ENCODE results near the gene CELA3B. TPM values are rescaled to one million over a fixed set of nuclear protein-coding genes. Genes with fewer than 3 reads are reported as not detected.
"Not testable (repeated sequence)": the region's sequence is repeated elsewhere in the genome, so short reads cannot be mapped to it uniquely, and the experiment has no call there.

Gene CELA3B
- total and polyA plus RNA-seq, 4 donors, result 1.0 to 7.5 (median 2.1) TPM

DNA sequence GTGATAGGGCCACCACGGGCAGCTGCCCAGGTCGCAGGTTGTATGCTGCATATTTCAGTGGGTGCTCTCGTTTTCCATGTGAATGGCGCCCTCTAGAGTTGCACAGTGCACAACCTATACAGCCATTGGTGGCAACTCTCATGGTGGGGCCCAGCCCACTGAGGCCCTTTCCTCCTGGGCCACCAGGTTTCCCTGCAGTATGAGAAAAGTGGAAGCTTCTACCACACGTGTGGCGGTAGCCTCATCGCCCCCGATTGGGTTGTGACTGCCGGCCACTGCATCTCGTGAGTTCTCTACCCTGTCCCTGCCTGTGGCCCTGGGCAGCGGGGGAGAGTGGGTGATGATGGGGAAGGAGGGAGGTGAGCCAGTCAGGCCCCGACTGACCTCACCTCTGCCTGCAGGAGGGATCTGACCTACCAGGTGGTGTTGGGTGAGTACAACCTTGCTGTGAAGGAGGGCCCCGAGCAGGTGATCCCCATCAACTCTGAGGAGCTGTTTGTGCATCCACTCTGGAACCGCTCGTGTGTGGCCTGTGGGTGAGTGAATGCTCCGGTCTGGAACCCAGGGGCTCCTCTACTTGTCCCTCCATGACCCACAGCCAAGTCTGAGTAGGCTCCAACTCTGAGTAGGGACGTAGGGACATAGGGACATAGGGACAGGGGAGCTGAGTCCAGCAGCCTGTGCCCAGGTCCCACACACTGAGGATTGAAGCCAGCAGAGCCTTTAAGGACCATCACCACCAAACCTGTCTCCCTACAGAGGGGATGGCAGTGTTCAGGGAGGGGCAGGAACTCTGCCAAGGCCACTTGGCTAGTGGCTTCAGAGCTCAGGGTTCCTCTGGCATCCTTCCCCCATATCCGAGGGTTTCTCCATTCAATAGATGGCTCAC is 28.7 kb downstream of the CELA3B start:
- H3K36me3 ChIP-seq (ENCODE audit: control insufficient read depth in 1 of 2, insufficient read depth in 2 of 2, low read length in 1 of 2); H3K4me1 ChIP-seq (ENCODE audit: control insufficient read depth in 1 of 2, insufficient read depth in 2 of 2, low read length in 2 of 2); H3K27ac ChIP-seq (ENCODE audit: low read depth in 1 of 2, low read length in 2 of 2); H3K4me3 ChIP-seq (ENCODE audit: low read length in 2 of 2); H3K27me3 ChIP-seq (ENCODE audit: control insufficient read depth in 1 of 2, insufficient read depth in 2 of 2, low read length in 1 of 2); intact Hi-C loops (cut with DNase I); H3K9me3 ChIP-seq (ENCODE audit: control insufficient read depth, low read length): not testable (repeated sequence)
- DNase-seq, result peak in 1 of 2 donors; percentile 54
- WGBS, 2 donors, result 67 to 69% methylated on average over 18 of the region's 18 CpGs
- ATAC-seq (ENCODE audit: low FRiP score), result peak; percentile 78

- H3K27me3 ChIP-seq (ENCODE audit: control insufficient read depth in 1 of 2, insufficient read depth in 2 of 2, low read length in 1 of 2); H3K36me3 ChIP-seq (ENCODE audit: control insufficient read depth in 1 of 2, insufficient read depth in 2 of 2, low read length in 1 of 2); H3K4me3 ChIP-seq (ENCODE audit: low read length in 2 of 2); H3K9me3 ChIP-seq (ENCODE audit: control insufficient read depth, low read length); H3K27ac ChIP-seq (ENCODE audit: low read depth in 1 of 2, low read length in 2 of 2); ATAC-seq (ENCODE audit: low FRiP score); H3K4me1 ChIP-seq (ENCODE audit: control insufficient read depth in 1 of 2, insufficient read depth in 2 of 2, low read length in 2 of 2); intact Hi-C loops (cut with DNase I): not testable (repeated sequence)
- peak in 1 of 2 donors; percentile 10 for DNase-seq
- 81 to 86% methylated on average over 13 of the region's 13 CpGs for WGBS, 2 donors
Measured at GRCh38 chr1:22006736-22007135, 29.9 kb downstream of the CELA3B start.

GRCh38 chr1:22007262-22007661 is 30.4 kb downstream of the CELA3B start:
- ATAC-seq (ENCODE audit: low FRiP score); H3K27ac ChIP-seq (ENCODE audit: low read depth in 1 of 2, low read length in 2 of 2); intact Hi-C loops (cut with DNase I); H3K27me3 ChIP-seq (ENCODE audit: control insufficient read depth in 1 of 2, insufficient read depth in 2 of 2, low read length in 1 of 2); H3K9me3 ChIP-seq (ENCODE audit: control insufficient read depth, low read length); H3K4me1 ChIP-seq (ENCODE audit: control insufficient read depth in 1 of 2, insufficient read depth in 2 of 2, low read length in 2 of 2); H3K36me3 ChIP-seq (ENCODE audit: control insufficient read depth in 1 of 2, insufficient read depth in 2 of 2, low read length in 1 of 2); H3K4me3 ChIP-seq (ENCODE audit: low read length in 2 of 2): not testable (repeated sequence)
- peak in 1 of 2 donors; percentile 5 for DNase-seq
- WGBS, 2 donors, result 87 to 92% methylated on average over 9 of the region's 10 CpGs

DNA sequence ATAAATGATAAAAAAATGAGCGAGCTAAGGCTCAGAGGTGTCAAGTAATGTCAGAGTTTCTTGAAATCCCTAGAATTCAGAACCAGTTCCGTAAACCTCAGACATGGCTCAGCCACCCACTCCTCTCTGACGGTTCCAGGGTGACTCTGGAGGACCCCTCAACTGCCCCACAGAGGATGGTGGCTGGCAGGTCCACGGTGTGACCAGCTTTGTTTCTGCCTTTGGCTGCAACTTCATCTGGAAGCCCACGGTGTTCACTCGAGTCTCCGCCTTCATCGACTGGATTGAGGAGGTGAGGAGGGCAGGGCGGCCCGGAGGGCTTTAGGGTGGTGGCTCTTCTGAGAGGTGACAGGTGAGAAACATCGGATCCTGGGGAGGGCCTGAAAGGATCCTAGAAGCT is 32.7 kb downstream of the CELA3B start:
- H3K27ac ChIP-seq (ENCODE audit: low read depth in 1 of 2, low read length in 2 of 2); H3K4me1 ChIP-seq (ENCODE audit: control insufficient read depth in 1 of 2, insufficient read depth in 2 of 2, low read length in 2 of 2); H3K4me3 ChIP-seq (ENCODE audit: low read length in 2 of 2); H3K9me3 ChIP-seq (ENCODE audit: control insufficient read depth, low read length); H3K27me3 ChIP-seq (ENCODE audit: control insufficient read depth in 1 of 2, insufficient read depth in 2 of 2, low read length in 1 of 2); intact Hi-C loops (cut with DNase I); H3K36me3 ChIP-seq (ENCODE audit: control insufficient read depth in 1 of 2, insufficient read depth in 2 of 2, low read length in 1 of 2); ATAC-seq (ENCODE audit: low FRiP score): not testable (repeated sequence)
- 78 to 79% methylated on average over 10 of the region's 11 CpGs for WGBS, 2 donors
- peak in 1 of 2 donors; percentile 4 for DNase-seq

DNA sequence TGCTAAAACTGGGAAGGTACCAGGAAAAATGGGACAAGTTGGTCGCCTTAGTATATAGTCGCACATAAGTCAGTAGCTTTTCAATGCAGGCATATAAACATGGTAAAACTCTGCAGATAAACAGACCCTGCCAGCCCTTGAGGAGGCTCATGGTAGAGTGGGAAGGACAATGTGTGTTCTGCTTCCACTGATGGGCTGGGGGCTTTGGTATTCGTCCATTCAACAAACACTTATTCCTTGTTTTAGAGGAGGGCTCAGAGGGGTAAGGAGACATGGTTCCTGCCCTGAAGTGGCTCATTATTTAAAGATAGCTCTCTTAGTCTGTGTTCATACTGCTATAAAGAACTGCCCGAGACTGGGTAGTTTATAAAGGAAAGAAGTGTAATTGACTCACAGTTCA is 35.9 kb downstream of the CELA3B start:
- intact Hi-C loops (cut with DNase I); H3K4me1 ChIP-seq (ENCODE audit: control insufficient read depth in 1 of 2, insufficient read depth in 2 of 2, low read length in 2 of 2); H3K9me3 ChIP-seq (ENCODE audit: control insufficient read depth, low read length); ATAC-seq (ENCODE audit: low FRiP score); H3K36me3 ChIP-seq (ENCODE audit: control insufficient read depth in 1 of 2, insufficient read depth in 2 of 2, low read length in 1 of 2); H3K4me3 ChIP-seq (ENCODE audit: low read length in 2 of 2); H3K27ac ChIP-seq (ENCODE audit: low read depth in 1 of 2, low read length in 2 of 2); DNase-seq; H3K27me3 ChIP-seq (ENCODE audit: control insufficient read depth in 1 of 2, insufficient read depth in 2 of 2, low read length in 1 of 2): not testable (repeated sequence)
- WGBS, 2 donors, result 67 to 70% methylated on average over 4 of the region's 4 CpGs

DNA sequence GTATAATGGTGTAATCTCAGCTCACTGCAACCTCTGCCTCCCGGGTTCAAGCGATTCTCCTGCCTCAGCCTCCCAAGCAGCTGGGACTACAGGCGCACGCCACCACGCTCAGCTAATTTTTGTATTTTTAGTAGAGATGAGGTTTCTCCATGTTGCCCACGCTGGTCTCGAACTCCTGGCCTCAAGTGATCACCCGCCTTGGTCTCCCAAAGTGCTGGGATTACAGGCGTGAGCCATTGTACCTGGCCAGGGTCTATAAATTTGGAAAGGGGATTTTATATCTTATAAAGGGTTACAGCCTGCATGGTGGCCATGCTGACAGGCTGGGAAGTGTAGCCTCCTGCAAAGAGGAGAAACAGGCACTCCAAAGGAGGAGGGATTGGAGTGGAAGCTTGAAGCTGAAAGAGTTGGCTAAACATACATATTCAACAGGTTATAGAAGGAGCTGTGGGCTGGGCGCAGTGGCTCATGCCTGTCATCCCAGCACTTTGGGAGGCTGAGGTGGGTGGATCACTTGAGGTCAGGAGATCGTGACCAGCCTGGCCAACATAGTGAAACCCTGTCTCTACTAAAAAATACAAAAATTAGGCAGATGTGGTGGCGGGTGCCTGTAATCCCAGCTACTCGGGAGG is 37.9 kb downstream of the CELA3B start:
- H3K9me3 ChIP-seq (ENCODE audit: control insufficient read depth, low read length); H3K4me3 ChIP-seq (ENCODE audit: low read length in 2 of 2); H3K36me3 ChIP-seq (ENCODE audit: control insufficient read depth in 1 of 2, insufficient read depth in 2 of 2, low read length in 1 of 2); ATAC-seq (ENCODE audit: low FRiP score); H3K27ac ChIP-seq (ENCODE audit: low read depth in 1 of 2, low read length in 2 of 2); intact Hi-C loops (cut with DNase I); H3K27me3 ChIP-seq (ENCODE audit: control insufficient read depth in 1 of 2, insufficient read depth in 2 of 2, low read length in 1 of 2); H3K4me1 ChIP-seq (ENCODE audit: control insufficient read depth in 1 of 2, insufficient read depth in 2 of 2, low read length in 2 of 2): not testable (repeated sequence)
- peak in 1 of 2 donors; percentile 9 for DNase-seq
- whole genome bisulfite sequencing, 2 donors, result 86 to 90% methylated on average over 13 of the region's 13 CpGs

GRCh38 chr1:22018583-22019559 is 42.0 kb downstream of the CELA3B start:
- DNase-seq (peak in 1 of 2 donors; percentile 78), ATAC-seq (ENCODE audit: low FRiP score) (no peak)
- Histone ChIP-seq H3K4me3 (ENCODE audit: low read length in 2 of 2) (no peak overlapping the region), H3K27me3 (ENCODE audit: control insufficient read depth in 1 of 2, insufficient read depth in 2 of 2, low read length in 1 of 2) (no peaks in the 10 kb centered on the region), H3K27ac (ENCODE audit: low read depth in 1 of 2, low read length in 2 of 2) (no peak overlapping the region), H3K36me3 (ENCODE audit: control insufficient read depth in 1 of 2, insufficient read depth in 2 of 2, low read length in 1 of 2) (no peaks in the 10 kb centered on the region), H3K9me3 (ENCODE audit: control insufficient read depth, low read length) (no peaks in the 10 kb centered on the region), H3K4me1 (ENCODE audit: control insufficient read depth in 1 of 2, insufficient read depth in 2 of 2, low read length in 2 of 2) (no peaks in the 10 kb centered on the region)
- 58 to 61% methylated on average over 10 of the region's 10 CpGs for WGBS, 2 donors
- intact Hi-C loops (cut with DNase I), result no loop called here

- intact Hi-C loops (cut with DNase I), result no loop called here
Measured at GRCh38 chr1:22021061-22021460, 44.2 kb downstream of the CELA3B start.

More at GRCh38 chr1:22021061-22021460, 44.2 kb downstream of the CELA3B start:
- Histone ChIP-seq H3K9me3 (ENCODE audit: control insufficient read depth, low read length) (no peaks in the 10 kb centered on the region), H3K27me3 (ENCODE audit: control insufficient read depth in 1 of 2, insufficient read depth in 2 of 2, low read length in 1 of 2) (no peaks in the 10 kb centered on the region), H3K4me3 (ENCODE audit: low read length in 2 of 2) (no peak overlapping the region), H3K27ac (ENCODE audit: low read depth in 1 of 2, low read length in 2 of 2) (no peak overlapping the region), H3K36me3 (ENCODE audit: control insufficient read depth in 1 of 2, insufficient read depth in 2 of 2, low read length in 1 of 2) (no peaks in the 10 kb centered on the region), H3K4me1 (ENCODE audit: control insufficient read depth in 1 of 2, insufficient read depth in 2 of 2, low read length in 2 of 2) (no peaks in the 10 kb centered on the region)
- 82 to 83% methylated on average over 6 of the region's 6 CpGs for WGBS, 2 donors
- no peak for DNase-seq
- ATAC-seq (ENCODE audit: low FRiP score), result no peak
